ENCODE data around the gene MAL.

GRCh38 chr2:94996305-94997100 is 29.0 kb upstream of the MAL start:
- TF ChIP-seq CTCF (IDR thresholded peaks at IDR 0.05): no peak
- TF ChIP-seq POLR2A (IDR thresholded peaks at IDR 0.05): no peak

All from heart left ventricle (tissue), 13 donors.